ENCODE measurements around the gene TMEM106B.

TMEM106B gene

GRCh38 chr7:12281038-12281437, 69.9 kb downstream of the TMEM106B start:
- H3K4me3 ChIP-seq (ENCODE audit: low read length), result no peak overlapping the region

GRCh38 chr7:12287901-12288300, 76.8 kb downstream of the TMEM106B start:
- H3K27me3 ChIP-seq (ENCODE audit: control insufficient read depth, insufficient read depth, low read length), result no peaks in the 10 kb centered on the region
- H3K9ac ChIP-seq (ENCODE audit: low read length), result no peak overlapping the region
- H3K36me3 ChIP-seq (ENCODE audit: control insufficient read depth, insufficient read depth, low read length), result no peaks in the 10 kb centered on the region
- no peaks in the 10 kb centered on the region for H3K4me1 ChIP-seq (ENCODE audit: control insufficient read depth, insufficient read depth, low read length)
- H3K27ac ChIP-seq (ENCODE audit: low read depth, low read length), result no peak overlapping the region
- no peak overlapping the region for H3K4me3 ChIP-seq (ENCODE audit: low read length)

More at GRCh38 chr7:12281038-12281437, 69.9 kb downstream of the TMEM106B start:
- Histone ChIP-seq H3K4me1 (ENCODE audit: control insufficient read depth, insufficient read depth, low read length) (no peaks in the 10 kb centered on the region), H3K27me3 (ENCODE audit: control insufficient read depth, insufficient read depth, low read length) (no peaks in the 10 kb centered on the region), H3K9ac (ENCODE audit: low read length) (no peak overlapping the region), H3K27ac (ENCODE audit: low read depth, low read length) (no peak overlapping the region), H3K36me3 (ENCODE audit: control insufficient read depth, insufficient read depth, low read length) (no peaks in the 10 kb centered on the region)

GRCh38 chr7:12289996-12290395, 78.9 kb downstream of the TMEM106B start:
- H3K9ac ChIP-seq (ENCODE audit: low read length), result no peak overlapping the region
- no peaks in the 10 kb centered on the region for H3K36me3 ChIP-seq (ENCODE audit: control insufficient read depth, insufficient read depth, low read length)
- no peaks in the 10 kb centered on the region for H3K27me3 ChIP-seq (ENCODE audit: control insufficient read depth, insufficient read depth, low read length)
- no peak overlapping the region for H3K4me3 ChIP-seq (ENCODE audit: low read length)
- no peak overlapping the region for H3K27ac ChIP-seq (ENCODE audit: low read depth, low read length)
- H3K4me1 ChIP-seq (ENCODE audit: control insufficient read depth, insufficient read depth, low read length), result no peaks in the 10 kb centered on the region

- H3K36me3 ChIP-seq (ENCODE audit: control insufficient read depth, insufficient read depth, low read length), result no peaks in the 10 kb centered on the region
- H3K27me3 ChIP-seq (ENCODE audit: control insufficient read depth, insufficient read depth, low read length), result no peaks in the 10 kb centered on the region
- H3K27ac ChIP-seq (ENCODE audit: low read depth, low read length), result no peak overlapping the region
- no peak overlapping the region for H3K9ac ChIP-seq (ENCODE audit: low read length)
- H3K4me3 ChIP-seq (ENCODE audit: low read length), result no peak overlapping the region
- no peaks in the 10 kb centered on the region for H3K4me1 ChIP-seq (ENCODE audit: control insufficient read depth, insufficient read depth, low read length)
Measured at GRCh38 chr7:12290761-12291160, 79.7 kb downstream of the TMEM106B start.

- no peak overlapping the region for H3K27ac ChIP-seq (ENCODE audit: low read depth, low read length)
- no peak overlapping the region for H3K4me3 ChIP-seq (ENCODE audit: low read length)
- no peaks in the 10 kb centered on the region for H3K4me1 ChIP-seq (ENCODE audit: control insufficient read depth, insufficient read depth, low read length)
- H3K36me3 ChIP-seq (ENCODE audit: control insufficient read depth, insufficient read depth, low read length), result no peaks in the 10 kb centered on the region
- H3K27me3 ChIP-seq (ENCODE audit: control insufficient read depth, insufficient read depth, low read length), result no peaks in the 10 kb centered on the region
- no peak overlapping the region for H3K9ac ChIP-seq (ENCODE audit: low read length)
Measured at GRCh38 chr7:12291870-12292269, 80.8 kb downstream of the TMEM106B start.

Data from rectal smooth muscle tissue (tissue), 1 donor.